ENCODE data around the gene SUB1.

DNA sequence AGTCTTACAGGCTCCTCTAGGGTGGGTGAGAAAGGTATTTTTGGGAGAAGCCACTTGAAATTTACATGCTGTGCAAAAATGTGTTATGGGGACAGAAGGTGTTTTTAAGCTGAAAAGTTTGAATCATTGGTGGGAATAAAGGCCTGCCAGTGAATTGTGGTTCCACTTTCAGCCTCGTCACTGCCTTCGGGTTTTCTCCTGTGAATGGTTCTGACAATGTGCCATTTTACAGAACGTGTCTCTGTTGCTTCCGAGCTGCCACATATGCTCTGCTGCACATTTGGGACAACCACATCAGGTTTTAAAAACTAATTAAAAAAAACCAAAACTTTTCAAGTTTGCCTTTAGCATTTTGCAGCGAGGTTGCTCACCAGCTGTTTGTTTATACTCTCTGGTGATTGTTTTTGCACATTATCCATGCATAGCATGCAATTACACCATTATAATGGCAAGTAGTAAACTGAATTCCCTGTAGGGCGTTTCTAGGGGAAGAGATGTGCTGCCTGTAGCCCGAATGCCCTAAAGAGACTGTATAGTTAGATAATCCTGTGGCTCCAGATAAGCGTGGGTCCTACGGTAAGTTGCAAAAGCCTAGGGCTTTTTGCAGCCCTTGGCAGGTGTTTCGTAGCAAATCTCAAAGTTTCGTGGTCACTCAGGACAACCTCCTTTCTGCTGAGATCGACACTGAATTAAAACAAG, 40.1 kb upstream of the SUB1 start:
- TF ChIP-seq POLR2A (IDR thresholded peaks at IDR 0.05; ENCODE audit: low read depth, low read length) (no peak), POLR2AphosphoS5 (IDR thresholded peaks at IDR 0.05; ENCODE audit: low read depth, low read length) (no peak), TAF1 (IDR thresholded peaks at IDR 0.05; ENCODE audit: borderline replicate concordance, low read depth, low read length) (no peak)
